SH-SY5Y (cell line): ENCODE data around the gene SIGLEC9.

ENCODE experiments used
- GATA2 ChIP-seq: IDR thresholded peaks from 2 replicates; pipeline ENCODE4 v1.6.1; 2011; ENCODE audit warnings: mild to moderate bottlenecking, low read depth, low read length
- GATA3 ChIP-seq: IDR thresholded peaks from 2 replicates; pipeline ENCODE4 v1.6.1; 2011; ENCODE audit warnings: low read depth, mild to moderate bottlenecking, low read length, moderate library complexity

DNA sequence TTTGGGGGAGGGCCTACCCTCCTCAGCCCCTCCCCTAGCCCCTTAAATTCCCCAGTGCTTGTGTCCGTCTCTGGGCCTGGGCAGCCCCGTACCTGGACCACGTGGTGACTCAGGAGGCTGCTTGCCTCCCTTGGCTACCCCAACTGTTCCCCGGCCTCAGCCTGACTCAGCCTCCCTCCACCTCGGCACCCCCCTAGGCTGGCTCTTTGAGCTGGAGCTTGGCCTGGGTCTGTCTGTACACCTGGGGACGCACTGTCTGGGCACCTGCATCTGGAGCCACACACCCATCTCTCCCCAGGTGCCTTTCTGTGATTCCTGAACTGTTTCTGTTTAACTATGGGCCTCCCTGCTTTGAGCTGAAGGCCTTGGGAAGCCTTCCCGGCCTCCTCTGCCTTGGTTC is 40.2 kb upstream of the SIGLEC9 start:
- TF ChIP-seq GATA3 (no peak), GATA2 (no peak)
